Memory B cell (primary cell): ENCODE results near the gene SNN.
A peak's percentile ranks its signal among the peaks of the same experiment; 100 is the strongest.

Source experiments
- ATAC-seq: fragments of 150-1000 bp; cut with Tn5 transposase; 2 replicates; pipeline ENCODE4 v1.10.0; 2021; ENCODE audit warnings: low read depth, mild to moderate bottlenecking, moderate library complexity
- DNase-seq, 2 donors: peaks; one replicate each; pipeline ENCODE4 v3.0.0; 2022; ENCODE audit warnings: low spot score in 2 of 2
- H3K27ac Mint-ChIP-seq: one replicate; pipeline ENCODE4 v1.8.0; 2022; ENCODE audit warnings: mild to moderate bottlenecking, moderate library complexity, mixed read lengths
- H3K27me3 Mint-ChIP-seq: one replicate; pipeline ENCODE4 v1.8.0; 2022; ENCODE audit warnings: mixed read lengths
- H3K36me3 Mint-ChIP-seq: one replicate; pipeline ENCODE4 v1.8.0; 2022; ENCODE audit warnings: mild to moderate bottlenecking, mixed read lengths
- H3K4me1 Mint-ChIP-seq: one replicate; pipeline ENCODE4 v1.8.0; 2022; ENCODE audit warnings: mixed read lengths
- H3K4me3 Mint-ChIP-seq: one replicate; pipeline ENCODE4 v1.8.0; 2022; ENCODE audit warnings: mild to moderate bottlenecking, moderate library complexity, mixed read lengths
- H3K9me3 Mint-ChIP-seq: one replicate; pipeline ENCODE4 v1.8.0; 2022; ENCODE audit warnings: mixed read lengths

The SNN gene

GRCh38 chr16:11698271-11698689, 30.0 kb downstream of the SNN start:
- no peaks in the 10 kb centered on the region for H3K9me3 Mint-ChIP-seq
- peaks cover 29% of the 10 kb centered on the region for H3K36me3 Mint-ChIP-seq
- ATAC-seq (peak; percentile 41), DNase-seq (no peak)
- H3K4me3 Mint-ChIP-seq: no peak overlapping the region
- peaks cover 12% of the 10 kb centered on the region for H3K4me1 Mint-ChIP-seq
- no peaks in the 10 kb centered on the region for H3K27me3 Mint-ChIP-seq
- peak overlapping the region; percentile 17 for H3K27ac Mint-ChIP-seq

GRCh38 chr16:11699234-11699894, 31.1 kb downstream of the SNN start:
- H3K4me3 Mint-ChIP-seq: no peak overlapping the region
- no peaks in the 10 kb centered on the region for H3K27me3 Mint-ChIP-seq
- peak overlapping the region; percentile 59 for H3K27ac Mint-ChIP-seq
- H3K4me1 Mint-ChIP-seq: peaks cover 15% of the 10 kb centered on the region
- peaks cover 29% of the 10 kb centered on the region for H3K36me3 Mint-ChIP-seq
- ATAC-seq: no peak
- DNase-seq: no peak
- no peaks in the 10 kb centered on the region for H3K9me3 Mint-ChIP-seq

- no peaks in the 10 kb centered on the region for H3K9me3 Mint-ChIP-seq
- no peak overlapping the region for H3K4me3 Mint-ChIP-seq
- peak overlapping the region; percentile 33 for H3K27ac Mint-ChIP-seq
- H3K36me3 Mint-ChIP-seq: peaks cover 24% of the 10 kb centered on the region
- ATAC-seq (no peak), DNase-seq (no peak)
- peaks cover 11% of the 10 kb centered on the region for H3K4me1 Mint-ChIP-seq
- H3K27me3 Mint-ChIP-seq: no peaks in the 10 kb centered on the region
Observed at GRCh38 chr16:11700264-11701029, 32.2 kb downstream of the SNN start.

GRCh38 chr16:11705311-11706025, 37.2 kb downstream of the SNN start:
- Mint-ChIP-seq H3K9me3 (no peaks in the 10 kb centered on the region), H3K27ac (no peak overlapping the region), H3K27me3 (no peaks in the 10 kb centered on the region), H3K4me3 (no peak overlapping the region), H3K36me3 (peaks cover 17% of the 10 kb centered on the region), H3K4me1 (peaks cover 12% of the 10 kb centered on the region)
- DNase-seq (no peak), ATAC-seq (no peak)

GRCh38 chr16:11706180-11706742, 38.0 kb downstream of the SNN start:
- H3K9me3 Mint-ChIP-seq: no peaks in the 10 kb centered on the region
- peaks cover 9% of the 10 kb centered on the region for H3K4me1 Mint-ChIP-seq
- no peak overlapping the region for H3K27ac Mint-ChIP-seq
- ATAC-seq: no peak
- DNase-seq: no peak
- no peaks in the 10 kb centered on the region for H3K27me3 Mint-ChIP-seq
- no peak overlapping the region for H3K4me3 Mint-ChIP-seq
- H3K36me3 Mint-ChIP-seq: peaks cover 14% of the 10 kb centered on the region

- H3K27me3 Mint-ChIP-seq: no peaks in the 10 kb centered on the region
- peaks cover 13% of the 10 kb centered on the region for H3K4me1 Mint-ChIP-seq
- H3K4me3 Mint-ChIP-seq: no peak overlapping the region
- DNase-seq (no peak), ATAC-seq (no peak)
- H3K9me3 Mint-ChIP-seq: no peaks in the 10 kb centered on the region
- H3K27ac Mint-ChIP-seq: no peak overlapping the region
- peaks cover 8% of the 10 kb centered on the region for H3K36me3 Mint-ChIP-seq
Observed at GRCh38 chr16:11707679-11708197, 39.5 kb downstream of the SNN start.

GRCh38 chr16:11708421-11708820, 40.2 kb downstream of the SNN start:
- H3K27me3 Mint-ChIP-seq: no peaks in the 10 kb centered on the region

GRCh38 chr16:11711662-11712061, 43.4 kb downstream of the SNN start:
- no peak overlapping the region for H3K4me3 Mint-ChIP-seq
- H3K36me3 Mint-ChIP-seq: peaks cover 7% of the 10 kb centered on the region
- peaks cover 7% of the 10 kb centered on the region for H3K4me1 Mint-ChIP-seq
- ATAC-seq (no peak), DNase-seq (no peak)
- H3K27me3 Mint-ChIP-seq: no peaks in the 10 kb centered on the region
- H3K9me3 Mint-ChIP-seq: no peaks in the 10 kb centered on the region
- H3K27ac Mint-ChIP-seq: no peak overlapping the region

More at GRCh38 chr16:11708421-11708820, 40.2 kb downstream of the SNN start:
- no peak for DNase-seq
- H3K9me3 Mint-ChIP-seq: no peaks in the 10 kb centered on the region
- H3K27ac Mint-ChIP-seq: no peak overlapping the region
- H3K4me3 Mint-ChIP-seq: no peak overlapping the region
- no peak for ATAC-seq
- H3K36me3 Mint-ChIP-seq: peaks cover 8% of the 10 kb centered on the region
- peaks cover 13% of the 10 kb centered on the region for H3K4me1 Mint-ChIP-seq

GRCh38 chr16:11712122-11712521, 43.9 kb downstream of the SNN start:
- Mint-ChIP-seq H3K36me3 (peaks cover 8% of the 10 kb centered on the region), H3K9me3 (no peaks in the 10 kb centered on the region), H3K27me3 (no peaks in the 10 kb centered on the region), H3K27ac (no peak overlapping the region), H3K4me1 (peaks cover 7% of the 10 kb centered on the region), H3K4me3 (no peak overlapping the region)
- ATAC-seq: no peak
- DNase-seq: no peak

GRCh38 chr16:11715246-11715947, 47.1 kb downstream of the SNN start:
- H3K27ac Mint-ChIP-seq: peak overlapping the region; percentile 38
- ATAC-seq (peak; percentile 35), DNase-seq (no peak)
- no peaks in the 10 kb centered on the region for H3K9me3 Mint-ChIP-seq
- H3K27me3 Mint-ChIP-seq: no peaks in the 10 kb centered on the region
- H3K4me1 Mint-ChIP-seq: peaks cover 11% of the 10 kb centered on the region
- H3K4me3 Mint-ChIP-seq: no peak overlapping the region
- H3K36me3 Mint-ChIP-seq: peaks cover 9% of the 10 kb centered on the region

GRCh38 chr16:11716336-11716735, 48.1 kb downstream of the SNN start:
- H3K4me3 Mint-ChIP-seq: no peak overlapping the region
- H3K27ac Mint-ChIP-seq: peak overlapping the region; percentile 36
- H3K36me3 Mint-ChIP-seq: peaks cover 9% of the 10 kb centered on the region
- H3K4me1 Mint-ChIP-seq: peaks cover 11% of the 10 kb centered on the region
- no peaks in the 10 kb centered on the region for H3K9me3 Mint-ChIP-seq
- ATAC-seq: no peak
- no peaks in the 10 kb centered on the region for H3K27me3 Mint-ChIP-seq
- DNase-seq: no peak

- Mint-ChIP-seq H3K27ac (peak overlapping the region; percentile 76), H3K9me3 (no peaks in the 10 kb centered on the region), H3K36me3 (peaks cover 14% of the 10 kb centered on the region), H3K4me1 (peaks cover 8% of the 10 kb centered on the region), H3K27me3 (no peaks in the 10 kb centered on the region), H3K4me3 (no peak overlapping the region)
- DNase-seq (no peak), ATAC-seq (no peak)
Observed at GRCh38 chr16:11717811-11718210, 49.6 kb downstream of the SNN start.

GRCh38 chr16:11719171-11719570, 50.9 kb downstream of the SNN start:
- H3K4me3 Mint-ChIP-seq: no peak overlapping the region
- H3K27me3 Mint-ChIP-seq: no peaks in the 10 kb centered on the region
- H3K4me1 Mint-ChIP-seq: peaks cover 8% of the 10 kb centered on the region
- no peak overlapping the region for H3K27ac Mint-ChIP-seq
- H3K9me3 Mint-ChIP-seq: no peaks in the 10 kb centered on the region
- peaks cover 18% of the 10 kb centered on the region for H3K36me3 Mint-ChIP-seq
- DNase-seq (no peak), ATAC-seq (no peak)
